Activated T-helper 2 cell treated with anti-CD3 and anti-CD28 coated beads, Interferon-gamma antibody, Interleukin-2, Interleukin-4, amounts not matched to agents 10 μg/mL and 5 μg/mL and 100 μg/mL, durations not matched to agents 14 hours and 24 hours and 36 hours (primary cell): ENCODE data around the gene TMEM39A. TPM values are rescaled to one million over a fixed set of nuclear protein-coding genes. Genes with fewer than 3 reads are reported as not detected.

ENCODE experiments used
- DNase-seq: peaks from one replicate; pipeline ENCODE4 v3.0.0; 2021; ENCODE audit warnings: low spot score
- H3K27ac Mint-ChIP-seq: one replicate; pipeline ENCODE4 v1.8.0; 2021; ENCODE audit warnings: mixed read lengths
- H3K27me3 Mint-ChIP-seq: one replicate; pipeline ENCODE4 v1.8.0; 2021; ENCODE audit warnings: low read depth, mixed read lengths
- H3K36me3 Mint-ChIP-seq: one replicate; pipeline ENCODE4 v1.8.0; 2021; ENCODE audit warnings: low read depth, mixed read lengths
- H3K4me1 Mint-ChIP-seq: one replicate; pipeline ENCODE4 v1.8.0; 2021; ENCODE audit warnings: low read depth, mixed read lengths
- H3K4me3 Mint-ChIP-seq: one replicate; pipeline ENCODE4 v1.8.0; 2021; ENCODE audit warnings: low read depth, mild to moderate bottlenecking, moderate library complexity, mixed read lengths
- H3K9me3 Mint-ChIP-seq: one replicate; pipeline ENCODE4 v1.8.0; 2021; ENCODE audit warnings: mixed read lengths
- intact Hi-C: fragments of 100-400 bp; cut with micrococcal nuclease; formaldehyde crosslinking; loops from one replicate; pipeline ENCODE4 v1.15.1; 2023
- total RNA-seq: library from RNA; stranded (reverse); gene quantifications from 2 replicates; pipeline ENCODE4 v1.2.3, GENCODE V29; 2022

Gene TMEM39A, protein sequence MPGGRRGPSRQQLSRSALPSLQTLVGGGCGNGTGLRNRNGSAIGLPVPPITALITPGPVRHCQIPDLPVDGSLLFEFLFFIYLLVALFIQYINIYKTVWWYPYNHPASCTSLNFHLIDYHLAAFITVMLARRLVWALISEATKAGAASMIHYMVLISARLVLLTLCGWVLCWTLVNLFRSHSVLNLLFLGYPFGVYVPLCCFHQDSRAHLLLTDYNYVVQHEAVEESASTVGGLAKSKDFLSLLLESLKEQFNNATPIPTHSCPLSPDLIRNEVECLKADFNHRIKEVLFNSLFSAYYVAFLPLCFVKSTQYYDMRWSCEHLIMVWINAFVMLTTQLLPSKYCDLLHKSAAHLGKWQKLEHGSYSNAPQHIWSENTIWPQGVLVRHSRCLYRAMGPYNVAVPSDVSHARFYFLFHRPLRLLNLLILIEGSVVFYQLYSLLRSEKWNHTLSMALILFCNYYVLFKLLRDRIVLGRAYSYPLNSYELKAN
- total RNA-seq, result 50.4 and 58.4 TPM in 2 replicates

DNA sequence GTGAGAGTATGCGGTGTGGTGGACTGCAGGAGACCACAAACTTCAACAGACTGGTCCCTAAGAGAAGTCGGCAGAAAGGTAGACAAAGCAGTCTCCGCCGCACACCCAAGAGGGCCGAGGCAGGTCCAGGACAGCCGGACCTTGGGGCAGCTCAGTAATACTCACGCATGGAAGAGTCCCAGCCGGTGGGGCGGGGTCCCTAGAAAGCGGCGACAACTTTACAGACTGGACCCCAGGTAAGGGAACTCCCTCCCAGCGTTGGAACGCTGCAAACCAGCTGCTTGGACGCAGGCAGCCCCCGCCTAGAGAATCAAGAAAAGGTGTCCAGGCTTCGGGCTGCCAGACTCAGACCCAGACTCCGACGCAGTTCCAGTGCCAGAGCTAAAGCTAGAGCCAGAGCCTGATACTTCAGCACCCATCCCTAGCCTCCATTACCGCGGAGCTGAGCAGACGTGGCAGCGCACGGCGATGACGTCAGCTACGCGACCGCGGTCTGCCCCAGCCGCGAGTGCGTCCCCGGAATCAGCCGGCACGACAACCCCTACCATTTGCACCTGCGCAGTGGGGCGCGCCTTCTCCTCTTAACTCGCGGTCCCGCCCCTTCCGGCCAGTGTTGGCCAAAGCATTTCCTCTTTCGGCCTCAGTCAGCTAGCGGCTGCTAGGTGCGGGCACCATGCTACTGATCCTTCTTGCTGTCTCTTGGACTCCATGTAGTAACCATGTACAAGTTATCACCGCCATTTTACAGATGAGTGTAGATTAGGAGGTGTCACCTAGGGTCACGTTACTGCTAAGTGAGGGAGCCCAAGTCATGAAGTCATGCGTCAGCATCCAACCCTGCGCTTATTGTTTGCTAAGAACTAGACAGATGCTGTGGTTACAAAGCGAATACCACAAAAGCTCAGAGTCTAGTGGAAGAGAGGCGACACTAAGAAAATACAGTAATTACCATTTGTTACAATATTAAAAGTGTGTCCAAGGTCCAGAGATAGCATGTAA is at the start of gene TMEM39A:
Gene TMEM39A, minus strand, starts transcription at position 445 of the 999 bp plus-strand sequence. CDS start 1,541 bp downstream, outside the sequence.
- no peaks in the 10 kb centered on the region for H3K27me3 Mint-ChIP-seq
- peaks cover 3% of the 10 kb centered on the region for H3K9me3 Mint-ChIP-seq
- H3K27ac Mint-ChIP-seq, result peak within 1 kb of the TSS; percentile 97
- intact Hi-C loops, result loop anchor here (1.0 to 10.0 kb wide), 9 partner anchors 35 to 1281 kb away; partner anchors contain the start of genes ARHGAP31, B4GALT4, COX17 and GTF2E1
- H3K4me3 Mint-ChIP-seq, result peak within 1 kb of the TSS; percentile 95
- DNase-seq, result peak; percentile 98
- peaks cover 38% of the 10 kb centered on the region for H3K36me3 Mint-ChIP-seq
- H3K4me1 Mint-ChIP-seq, result peaks cover 38% of the 10 kb centered on the region

DNA sequence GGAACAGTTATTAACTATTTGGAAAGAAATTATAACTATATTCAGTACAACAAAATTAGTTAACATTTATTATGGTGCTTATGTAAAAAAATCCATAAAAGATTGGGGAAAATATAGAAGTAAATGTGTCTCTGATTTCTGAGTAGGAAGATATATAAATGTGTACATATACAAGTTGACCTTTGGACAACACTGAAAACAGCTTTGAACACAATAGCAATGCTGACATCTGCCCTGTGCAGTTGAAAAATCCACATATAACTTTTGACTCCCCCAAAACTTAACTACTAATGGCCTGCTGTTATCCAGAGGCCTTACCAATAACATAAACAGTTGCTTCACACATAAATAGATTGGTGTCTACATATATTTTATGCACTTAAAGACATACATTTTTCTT is 47.3 kb upstream of the TMEM39A start:
- H3K36me3 Mint-ChIP-seq, result peaks cover 78% of the 10 kb centered on the region
- intact Hi-C loops, result no loop called here
- H3K4me1 Mint-ChIP-seq, result peaks cover 39% of the 10 kb centered on the region
- no peak for DNase-seq
- H3K27me3 Mint-ChIP-seq, result no peaks in the 10 kb centered on the region
- no peaks in the 10 kb centered on the region for H3K9me3 Mint-ChIP-seq
- H3K27ac Mint-ChIP-seq, result no peak overlapping the region
- no peak overlapping the region for H3K4me3 Mint-ChIP-seq

GRCh38 chr3:119508172-119508845 is 44.9 kb upstream of the TMEM39A start:
- no peak overlapping the region for H3K4me3 Mint-ChIP-seq
- peak overlapping the region; percentile 76 for H3K27ac Mint-ChIP-seq
- peak; percentile 22 for DNase-seq
- H3K36me3 Mint-ChIP-seq, result peaks cover 69% of the 10 kb centered on the region
- H3K4me1 Mint-ChIP-seq, result peaks cover 39% of the 10 kb centered on the region
- H3K27me3 Mint-ChIP-seq, result no peaks in the 10 kb centered on the region
- intact Hi-C loops, result loop anchor here (1.0 to 2.0 kb wide), 5 partner anchors 10 to 130 kb away; partner anchors contain the start of genes CD80, POGLUT1, TIMMDC1 and TMEM39A
- H3K9me3 Mint-ChIP-seq, result no peaks in the 10 kb centered on the region

- no peak for DNase-seq
- H3K4me3 Mint-ChIP-seq, result peak overlapping the region; percentile 70
- H3K36me3 Mint-ChIP-seq, result peaks cover 63% of the 10 kb centered on the region
- H3K27ac Mint-ChIP-seq, result peak overlapping the region; percentile 76
- intact Hi-C loops, result no loop called here
- H3K9me3 Mint-ChIP-seq, result no peaks in the 10 kb centered on the region
- no peaks in the 10 kb centered on the region for H3K27me3 Mint-ChIP-seq
- peaks cover 35% of the 10 kb centered on the region for H3K4me1 Mint-ChIP-seq
These were observed 44.0 kb upstream of the TMEM39A start for GRCh38 chr3:119507404-119507803.

DNA sequence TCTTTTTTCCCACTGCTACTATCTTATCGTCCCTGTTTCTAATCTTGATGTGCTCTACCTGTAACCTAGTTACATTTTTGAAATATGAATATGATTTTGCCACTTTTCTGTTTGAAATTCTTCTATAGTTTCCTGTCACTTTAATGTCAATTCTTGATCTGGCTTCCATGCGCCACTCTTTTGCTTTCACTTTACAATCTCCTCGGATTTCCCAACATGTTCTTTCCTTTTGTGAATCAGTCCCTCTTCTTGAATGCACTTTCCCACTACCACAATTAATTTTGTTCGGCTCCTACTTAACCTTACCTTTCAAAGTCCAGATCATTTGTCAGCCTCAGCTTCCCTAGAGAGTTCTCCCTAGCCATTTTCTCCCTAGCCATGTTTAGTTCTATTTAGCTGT is 43.2 kb upstream of the TMEM39A start:
- peaks cover 62% of the 10 kb centered on the region for H3K36me3 Mint-ChIP-seq
- no peaks in the 10 kb centered on the region for H3K27me3 Mint-ChIP-seq
- DNase-seq, result no peak
- H3K4me1 Mint-ChIP-seq, result peaks cover 38% of the 10 kb centered on the region
- peak overlapping the region; percentile 76 for H3K27ac Mint-ChIP-seq
- peak overlapping the region; percentile 70 for H3K4me3 Mint-ChIP-seq
- intact Hi-C loops, result no loop called here
- no peaks in the 10 kb centered on the region for H3K9me3 Mint-ChIP-seq

DNA sequence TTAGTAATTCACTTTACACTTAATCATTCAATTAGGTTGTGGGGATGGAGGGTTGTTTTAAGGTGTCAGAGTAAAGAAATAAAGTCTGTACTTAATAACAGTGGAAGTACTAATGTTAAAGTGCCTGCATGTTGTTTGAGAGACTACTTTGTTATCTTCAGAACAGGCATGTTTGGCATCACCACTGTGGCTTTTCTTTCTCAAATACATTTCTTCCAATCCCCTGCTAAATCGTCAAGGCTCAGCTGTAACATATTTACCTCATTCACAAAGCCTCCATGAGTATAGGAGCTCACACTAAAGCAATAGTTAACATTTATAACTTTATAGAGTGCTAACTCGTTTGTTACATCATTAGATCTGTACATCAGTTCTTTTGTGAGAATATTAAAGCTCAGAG is 37.5 kb upstream of the TMEM39A start:
- peaks cover 34% of the 10 kb centered on the region for H3K4me1 Mint-ChIP-seq
- intact Hi-C loops, result no loop called here
- H3K27me3 Mint-ChIP-seq, result no peaks in the 10 kb centered on the region
- H3K27ac Mint-ChIP-seq, result peak overlapping the region; percentile 19
- no peaks in the 10 kb centered on the region for H3K9me3 Mint-ChIP-seq
- peak overlapping the region; percentile 96 for H3K4me3 Mint-ChIP-seq
- no peak for DNase-seq
- peaks cover 39% of the 10 kb centered on the region for H3K36me3 Mint-ChIP-seq

- peak overlapping the region; percentile 96 for H3K4me3 Mint-ChIP-seq
- peaks cover 36% of the 10 kb centered on the region for H3K36me3 Mint-ChIP-seq
- DNase-seq, result no peak
- H3K27me3 Mint-ChIP-seq, result no peaks in the 10 kb centered on the region
- H3K4me1 Mint-ChIP-seq, result peaks cover 31% of the 10 kb centered on the region
- intact Hi-C loops, result no loop called here
- peak overlapping the region; percentile 49 for H3K27ac Mint-ChIP-seq
- no peaks in the 10 kb centered on the region for H3K9me3 Mint-ChIP-seq
These were observed 36.9 kb upstream of the TMEM39A start for GRCh38 chr3:119500265-119500664.

GRCh38 chr3:119498186-119499011 is 35.0 kb upstream of the TMEM39A start, which contains the start of gene TIMMDC1:
Gene TIMMDC1, plus strand, starts transcription at chr3:119498547. Its CDS starts 187 bp downstream, at chr3:119498734.
- Mint-ChIP-seq H3K27me3 (no peaks in the 10 kb centered on the region), H3K36me3 (peaks cover 29% of the 10 kb centered on the region), H3K9me3 (no peaks in the 10 kb centered on the region), H3K4me3 (peak within 1 kb of the TSS; percentile 96), H3K27ac (peak within 1 kb of the TSS; percentile 95), H3K4me1 (peaks cover 32% of the 10 kb centered on the region)
- DNase-seq, result peak; percentile 96
- intact Hi-C loops, result loop anchor here (1.0 to 5.0 kb wide), 9 partner anchors 10 to 597 kb away; partner anchors contain the start of genes ARHGAP31, B4GALT4, CFAP91 and COX17

GRCh38 chr3:119497820-119498185 is 34.4 kb upstream of the TMEM39A start:
- no peak for DNase-seq
- intact Hi-C loops, result loop anchor here (1.0 to 5.0 kb wide), 9 partner anchors 10 to 597 kb away; partner anchors contain the start of genes ARHGAP31, B4GALT4, CFAP91 and COX17
- Mint-ChIP-seq H3K27me3 (no peaks in the 10 kb centered on the region), H3K36me3 (peaks cover 32% of the 10 kb centered on the region), H3K27ac (peak overlapping the region; percentile 95), H3K9me3 (no peaks in the 10 kb centered on the region), H3K4me1 (peaks cover 34% of the 10 kb centered on the region), H3K4me3 (peak overlapping the region; percentile 96)

DNA sequence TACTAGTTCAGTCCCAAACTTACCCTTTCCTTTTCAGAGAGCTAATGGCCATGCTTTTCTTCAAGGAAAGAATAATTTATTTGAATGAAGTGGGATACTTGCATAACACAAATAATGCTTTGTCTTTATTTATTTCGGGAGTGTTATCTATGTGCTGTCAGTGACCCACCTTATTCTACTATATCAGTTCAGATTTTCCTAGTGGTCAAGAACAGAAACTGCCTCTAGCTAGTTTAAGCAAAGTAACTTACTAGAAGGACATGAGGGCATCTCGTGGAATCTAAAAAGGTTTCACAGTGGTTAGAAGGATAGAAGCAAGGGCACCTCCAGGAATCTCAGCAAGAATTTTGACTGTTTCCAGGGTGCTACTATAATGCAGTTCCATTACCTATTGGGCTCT is 31.2 kb upstream of the TMEM39A start:
- peaks cover 40% of the 10 kb centered on the region for H3K36me3 Mint-ChIP-seq
- DNase-seq, result no peak

GRCh38 chr3:119492810-119493209 is 29.4 kb upstream of the TMEM39A start:
- intact Hi-C loops, result no loop called here
- H3K27ac Mint-ChIP-seq, result no peak overlapping the region

More for the DNA sequence above, 31.2 kb upstream of the TMEM39A start:
- Mint-ChIP-seq H3K4me1 (peaks cover 13% of the 10 kb centered on the region), H3K9me3 (no peaks in the 10 kb centered on the region), H3K27ac (no peak overlapping the region), H3K4me3 (no peak overlapping the region), H3K27me3 (no peaks in the 10 kb centered on the region)
- intact Hi-C loops, result no loop called here

More at GRCh38 chr3:119492810-119493209, 29.4 kb upstream of the TMEM39A start:
- H3K9me3 Mint-ChIP-seq, result no peaks in the 10 kb centered on the region
- peaks cover 45% of the 10 kb centered on the region for H3K36me3 Mint-ChIP-seq
- H3K4me3 Mint-ChIP-seq, result no peak overlapping the region
- peaks cover 12% of the 10 kb centered on the region for H3K4me1 Mint-ChIP-seq
- no peak for DNase-seq
- no peaks in the 10 kb centered on the region for H3K27me3 Mint-ChIP-seq
